H9 (cell line): ENCODE results near the gene CAMTA1. TPM values are rescaled to one million over a fixed set of nuclear protein-coding genes. Genes with fewer than 3 reads are reported as not detected.

Source experiments
- DNase-seq: peaks from one replicate; pipeline ENCODE4 v3.0.0-alpha.2; 2017
- H2AFZ ChIP-seq: one replicate; pipeline ENCODE4 v1.6.1; 2013; ENCODE audit warnings: mild to moderate bottlenecking, low read length, control low read depth, moderate library complexity
- H2AK5ac ChIP-seq: 2 replicates; pipeline ENCODE4 v1.6.1; 2013; ENCODE audit warnings: low read length, control low read depth, mixed read lengths; ENCODE audit not compliant: insufficient read length
- H2BK120ac ChIP-seq: one replicate; pipeline ENCODE4 v1.6.1; 2013; ENCODE audit warnings: low read depth, mild to moderate bottlenecking, low read length, control low read depth, inconsistent platforms; ENCODE audit not compliant: poor library complexity, severe bottlenecking
- H2BK12ac ChIP-seq: 2 replicates; pipeline ENCODE4 v1.6.1; 2013; ENCODE audit warnings: low read length, control low read depth, mixed read lengths, low read depth; ENCODE audit not compliant: insufficient read length
- H2BK15ac ChIP-seq: 2 replicates; pipeline ENCODE4 v1.6.1; 2013; ENCODE audit warnings: low read depth, low read length, control low read depth
- H2BK20ac ChIP-seq: one replicate; pipeline ENCODE4 v1.6.1; 2013; ENCODE audit warnings: low read depth, mild to moderate bottlenecking, low read length, control low read depth, inconsistent platforms; ENCODE audit not compliant: poor library complexity, severe bottlenecking
- H2BK5ac ChIP-seq: 2 replicates; pipeline ENCODE4 v1.6.1; 2013; ENCODE audit warnings: low read length, control low read depth, mixed read lengths; ENCODE audit not compliant: insufficient read length
- H3K14ac ChIP-seq: 2 replicates; pipeline ENCODE4 v1.6.1; 2013; ENCODE audit warnings: low read length, control low read depth; ENCODE audit not compliant: insufficient read depth
- H3K18ac ChIP-seq: 2 replicates; pipeline ENCODE4 v1.6.1; 2013; ENCODE audit warnings: low read depth, mild to moderate bottlenecking, mixed read lengths, low read length, control low read depth; ENCODE audit not compliant: insufficient read length
- H3K23ac ChIP-seq: 2 replicates; pipeline ENCODE4 v1.6.1; 2013; ENCODE audit warnings: low read length, control low read depth, mixed read lengths, low read depth; ENCODE audit not compliant: insufficient read length
- H3K23me2 ChIP-seq: 2 replicates; pipeline ENCODE4 v1.6.1; 2013; ENCODE audit warnings: low read depth, mild to moderate bottlenecking, mixed read lengths, low read length, control low read depth; ENCODE audit not compliant: insufficient read length, poor library complexity, severe bottlenecking
- H3K27ac ChIP-seq: 2 replicates; pipeline ENCODE4 v1.5.1; 2013; ENCODE audit warnings: low read length, control low read depth, mixed read lengths, low read depth; ENCODE audit not compliant: insufficient read length
- H3K27me3 ChIP-seq: 2 replicates; pipeline ENCODE4 v1.6.1; 2013; ENCODE audit warnings: low read length, control low read depth, inconsistent platforms; ENCODE audit not compliant: insufficient read depth
- H3K4ac ChIP-seq: 2 replicates; pipeline ENCODE4 v1.6.1; 2013; ENCODE audit warnings: low read depth, mild to moderate bottlenecking, control low read depth, inconsistent platforms, low read length, moderate library complexity
- H3K4me1 ChIP-seq: 2 replicates; pipeline ENCODE4 v1.6.1; 2013; ENCODE audit warnings: low read length, control low read depth, inconsistent platforms; ENCODE audit not compliant: insufficient read depth
- H3K4me2 ChIP-seq: 2 replicates; pipeline ENCODE4 v1.6.1; 2013; ENCODE audit warnings: low read length, control low read depth, mixed read lengths; ENCODE audit not compliant: insufficient read length, insufficient read depth
- H3K56ac ChIP-seq: 2 replicates; pipeline ENCODE4 v1.6.1; 2013; ENCODE audit warnings: low read depth, mild to moderate bottlenecking, mixed read lengths, low read length, control low read depth; ENCODE audit not compliant: insufficient read length
- H3K79me1 ChIP-seq: 2 replicates; pipeline ENCODE4 v1.6.1; 2013; ENCODE audit warnings: low read depth, mild to moderate bottlenecking, moderate library complexity, low read length, control low read depth, inconsistent platforms; ENCODE audit not compliant: insufficient read depth, poor library complexity, severe bottlenecking
- H3K79me2 ChIP-seq: 2 replicates; pipeline ENCODE4 v1.6.1; 2013; ENCODE audit warnings: low read length, control low read depth, inconsistent platforms; ENCODE audit not compliant: insufficient read depth
- H3K9ac ChIP-seq: 2 replicates; pipeline ENCODE4 v1.6.1; 2013; ENCODE audit warnings: low read length, control low read depth, mixed read lengths; ENCODE audit not compliant: insufficient read length; ENCODE audit errors: extremely low read depth
- H3K9me3 ChIP-seq: one replicate; pipeline ENCODE4 v1.6.1; 2013; ENCODE audit warnings: low read depth, low read length, inconsistent platforms; ENCODE audit not compliant: control insufficient read depth
- H3T11ph ChIP-seq: one replicate; pipeline ENCODE4 v1.6.1; 2013; ENCODE audit warnings: mild to moderate bottlenecking, low read length, control low read depth, inconsistent platforms
- H4K20me1 ChIP-seq: one replicate; pipeline ENCODE4 v1.6.1; 2013; ENCODE audit not compliant: control insufficient read depth, insufficient read length, insufficient read depth
- H4K5ac ChIP-seq: 2 replicates; pipeline ENCODE4 v1.6.1; 2013; ENCODE audit warnings: low read depth, mild to moderate bottlenecking, mixed read lengths, low read length, control low read depth; ENCODE audit not compliant: insufficient read length
- H4K8ac ChIP-seq: replicated peaks from 2 replicates; pipeline ENCODE4 v1.6.1; 2013; ENCODE audit warnings: low read length, control low read depth, mixed read lengths, low read depth; ENCODE audit not compliant: insufficient read length
- H4K91ac ChIP-seq: 2 replicates; pipeline ENCODE4 v1.6.1; 2013; ENCODE audit warnings: low read depth, mild to moderate bottlenecking, moderate library complexity, mixed read lengths, low read length, control low read depth; ENCODE audit not compliant: insufficient read length
- H3K27ac Mint-ChIP-seq, 3 experiments: 2 replicates in 2 of 3; 3 replicates in 1 of 3; pipeline ENCODE4 v1.8.0; 2020 to 2021; ENCODE audit warnings: mixed read lengths in 3 of 3, mild to moderate bottlenecking in 1 of 3, moderate library complexity in 1 of 3
- H3K27me3 Mint-ChIP-seq: 2 replicates; pipeline ENCODE4 v1.8.0; 2021; ENCODE audit warnings: low read depth, mild to moderate bottlenecking, moderate library complexity, mixed read lengths
- H3K36me3 Mint-ChIP-seq, 3 experiments: 2 replicates in 2 of 3; 3 replicates in 1 of 3; pipeline ENCODE4 v1.8.0; 2020 to 2021; ENCODE audit warnings: low read depth in 3 of 3, mixed read lengths in 3 of 3; ENCODE audit not compliant: insufficient read depth in 1 of 3
- H3K4me1 Mint-ChIP-seq, 2 experiments: 2 replicates each; pipeline ENCODE4 v1.8.0; 2020; ENCODE audit warnings: mixed read lengths in 2 of 2
- H3K4me3 Mint-ChIP-seq, 2 experiments: 2 replicates in 1 of 2; 3 replicates in 1 of 2; pipeline ENCODE4 v1.8.0; 2020 to 2021; ENCODE audit warnings: mild to moderate bottlenecking in 2 of 2, mixed read lengths in 2 of 2, moderate library complexity in 1 of 2
- H3K9me3 Mint-ChIP-seq, 2 experiments: 2 replicates in 1 of 2; 3 replicates in 1 of 2; pipeline ENCODE4 v1.8.0; 2020; ENCODE audit warnings: mild to moderate bottlenecking in 2 of 2, mixed read lengths in 2 of 2, moderate library complexity in 1 of 2
- WGBS: extraction: QIAGEN DNeasy Blood & Tissue Kit; methylation state at CpG from one replicate; pipeline ENCODE4 v1.1.7; 2013; ENCODE audit warnings: missing lambda C conversion rate, low lambda C conversion rate, mixed read lengths; ENCODE audit not compliant: insufficient read length; ENCODE audit errors: extremely low coverage; 5-methylcytosine and 5-hydroxymethylcytosine counted together
- total RNA-seq: library from RNA; stranded (reverse); gene quantifications from 2 replicates; pipeline ENCODE4 v1.2.1, GENCODE V29; 2021
- TF ChIP-seq, protein P1 (sequence below): fragments of 200-600 bp; sonication (generic); conservative IDR thresholded peaks from 3 replicates; pipeline ENCODE4 v1.8.0; 2021; ENCODE audit warnings: antibody characterized with exemption, mild to moderate bottlenecking

The CAMTA1 gene
- total RNA-seq, 1 experiment from 2014 or later, result 115 TPM

GRCh38 chr1:6960860-6961259 is 175.6 kb downstream of the CAMTA1 start:
- Histone ChIP-seq H3K27ac (no peak overlapping the region), H4K91ac (no peak overlapping the region), H3K79me2 (no peaks in the 10 kb centered on the region), H3K14ac (no peak overlapping the region), H2BK120ac (no peak overlapping the region), H3K4me2 (no peak overlapping the region), H3K79me1 (no peaks in the 10 kb centered on the region), H2BK15ac (no peak overlapping the region), H3K18ac (no peak overlapping the region), H2AFZ (no peak overlapping the region), H2AK5ac (no peak overlapping the region), H3K9ac (no peak overlapping the region), H3K23ac (no peak overlapping the region), H4K8ac (no peak overlapping the region), H4K20me1 (no peaks in the 10 kb centered on the region), H2BK12ac (no peak overlapping the region), H2BK20ac (no peak overlapping the region), H3K4ac (no peak overlapping the region), H2BK5ac (no peak overlapping the region), H3K56ac (no peak overlapping the region), H3T11ph (no peak overlapping the region), H3K4me1 (no peaks in the 10 kb centered on the region; the same call in 1 of the 2 replicates), H4K5ac (no peak overlapping the region), H3K23me2 (peaks cover 10% of the 10 kb centered on the region), H3K9me3 (no peaks in the 10 kb centered on the region), H3K27me3 (no peaks in the 10 kb centered on the region)
- Mint-ChIP-seq H3K27me3 (peaks cover 10% of the 10 kb centered on the region), H3K9me3 (no peaks in the 10 kb centered on the region; a peak in 1 of 5 replicates), H3K4me3 (peak overlapping the region; percentile 14 to 85; a peak in 4 of 5 replicates), H3K4me1 (peaks cover 55 to 56% of the 10 kb centered on the region in 2 experiments), H3K27ac (0 out of 7 replicates have a peak overlapping the region, but pooled peaks of 1 of the 3 experiments have one; percentile 48), H3K36me3 (peaks cover 0 to 6% (median 0%) of the 10 kb centered on the region in 3 experiments; a peak in 1 of 7 replicates)
- WGBS, result no CpG with 5 or more reads among the region's 3 CpGs
- no peak for DNase-seq
- TF ChIP-seq, protein P1, sequence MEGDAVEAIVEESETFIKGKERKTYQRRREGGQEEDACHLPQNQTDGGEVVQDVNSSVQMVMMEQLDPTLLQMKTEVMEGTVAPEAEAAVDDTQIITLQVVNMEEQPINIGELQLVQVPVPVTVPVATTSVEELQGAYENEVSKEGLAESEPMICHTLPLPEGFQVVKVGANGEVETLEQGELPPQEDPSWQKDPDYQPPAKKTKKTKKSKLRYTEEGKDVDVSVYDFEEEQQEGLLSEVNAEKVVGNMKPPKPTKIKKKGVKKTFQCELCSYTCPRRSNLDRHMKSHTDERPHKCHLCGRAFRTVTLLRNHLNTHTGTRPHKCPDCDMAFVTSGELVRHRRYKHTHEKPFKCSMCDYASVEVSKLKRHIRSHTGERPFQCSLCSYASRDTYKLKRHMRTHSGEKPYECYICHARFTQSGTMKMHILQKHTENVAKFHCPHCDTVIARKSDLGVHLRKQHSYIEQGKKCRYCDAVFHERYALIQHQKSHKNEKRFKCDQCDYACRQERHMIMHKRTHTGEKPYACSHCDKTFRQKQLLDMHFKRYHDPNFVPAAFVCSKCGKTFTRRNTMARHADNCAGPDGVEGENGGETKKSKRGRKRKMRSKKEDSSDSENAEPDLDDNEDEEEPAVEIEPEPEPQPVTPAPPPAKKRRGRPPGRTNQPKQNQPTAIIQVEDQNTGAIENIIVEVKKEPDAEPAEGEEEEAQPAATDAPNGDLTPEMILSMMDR, result no peak
